GM18868 (cell line): ENCODE data around the gene TEX19.
"Not testable (repeated sequence)": the region's sequence is repeated elsewhere in the genome, so short reads cannot be mapped to it uniquely, and the experiment has no call there.

Experiments
- ATAC-seq: cut with Tn5 transposase; IDR thresholded peaks from one replicate; pipeline ENCODE4 v1.9.1; 2021; ENCODE audit warnings: mild to moderate bottlenecking, moderate library complexity; ENCODE audit not compliant: unreplicated experiment

The TEX19 gene

GRCh38 chr17:82373731-82374625, 14.9 kb downstream of the TEX19 start:
- no peak for ATAC-seq

GRCh38 chr17:82374626-82375331, 15.7 kb downstream of the TEX19 start:
- ATAC-seq: no peak

GRCh38 chr17:82375359-82376041, 16.5 kb downstream of the TEX19 start:
- ATAC-seq: no peak

- no peak for ATAC-seq
Measured at GRCh38 chr17:82376042-82376730, 17.1 kb downstream of the TEX19 start.

DNA sequence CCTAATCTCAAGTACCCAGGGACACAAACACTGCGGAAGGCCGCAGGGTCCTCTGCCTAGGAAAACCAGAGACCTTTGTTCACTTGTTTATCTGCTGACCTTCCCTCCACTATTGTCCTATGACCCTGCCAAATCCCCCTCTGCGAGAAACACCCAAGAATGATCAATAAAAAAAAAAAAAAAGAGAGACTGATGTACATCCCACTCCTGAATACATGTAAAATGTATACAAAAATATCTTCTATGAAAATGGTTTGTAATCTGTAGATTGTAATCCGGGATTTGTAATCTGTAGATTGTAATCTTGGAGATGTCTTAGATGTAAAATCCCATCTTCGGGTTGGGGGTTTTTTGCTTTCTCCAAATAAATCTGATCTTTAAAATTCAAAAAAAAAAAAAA, 18.2 kb downstream of the TEX19 start:
- ATAC-seq: not testable (repeated sequence)

GRCh38 chr17:82377924-82378740, 19.1 kb downstream of the TEX19 start:
- ATAC-seq: no peak

DNA sequence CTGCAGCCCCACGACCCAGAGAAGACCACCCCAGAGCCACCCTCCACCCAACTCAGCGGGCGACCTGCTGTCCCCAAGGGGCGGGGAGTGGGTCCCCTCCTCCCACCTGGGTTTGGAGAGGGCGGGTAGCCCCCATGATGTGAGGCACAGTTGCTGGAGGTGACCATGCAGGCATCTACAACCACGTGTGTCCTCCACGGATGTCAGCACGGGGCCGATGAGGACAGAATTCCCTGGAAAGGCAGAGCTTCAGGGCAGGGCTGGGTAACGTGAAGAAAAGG, 19.6 kb downstream of the TEX19 start:
- ATAC-seq: no peak

DNA sequence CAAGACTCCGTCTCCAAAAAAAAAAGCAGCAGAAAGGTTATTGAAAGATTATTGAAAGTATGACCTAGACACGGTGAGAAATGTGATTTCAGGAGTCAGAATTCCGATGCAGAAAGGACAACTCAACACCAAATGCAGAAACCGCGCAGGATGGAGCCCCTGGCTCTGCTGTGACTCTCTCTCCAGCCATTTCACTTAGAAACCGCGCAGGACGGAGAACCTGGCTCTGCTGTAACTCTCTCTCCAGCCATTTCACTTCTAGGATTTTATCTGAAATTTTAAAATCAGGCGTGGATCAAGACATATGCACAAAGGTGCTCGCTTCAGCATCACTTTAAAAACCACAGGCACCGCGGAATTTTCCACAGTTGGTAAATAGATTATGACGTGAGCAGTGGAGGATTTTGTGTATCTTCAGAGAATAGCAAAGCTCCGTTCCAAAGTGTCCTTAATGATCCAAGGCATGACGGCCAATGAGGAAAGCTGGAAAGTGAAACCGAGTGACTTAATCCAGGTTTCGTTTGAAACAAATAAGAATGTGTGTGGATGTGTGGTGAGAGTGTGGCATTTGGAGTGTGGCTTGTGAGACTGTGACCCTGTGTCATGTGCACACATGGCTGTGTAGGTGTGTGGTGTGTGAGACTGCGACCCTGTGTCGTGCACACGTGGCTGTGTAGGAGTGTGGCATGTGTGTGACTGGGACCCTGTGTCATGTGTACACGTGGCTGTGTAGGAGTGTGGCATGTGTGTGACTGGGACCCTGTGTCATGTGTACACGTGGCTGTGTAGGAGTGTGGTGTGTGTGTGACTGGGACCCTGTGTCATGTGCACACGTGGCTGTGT, 22.0 kb downstream of the TEX19 start:
- ATAC-seq: no peak

DNA sequence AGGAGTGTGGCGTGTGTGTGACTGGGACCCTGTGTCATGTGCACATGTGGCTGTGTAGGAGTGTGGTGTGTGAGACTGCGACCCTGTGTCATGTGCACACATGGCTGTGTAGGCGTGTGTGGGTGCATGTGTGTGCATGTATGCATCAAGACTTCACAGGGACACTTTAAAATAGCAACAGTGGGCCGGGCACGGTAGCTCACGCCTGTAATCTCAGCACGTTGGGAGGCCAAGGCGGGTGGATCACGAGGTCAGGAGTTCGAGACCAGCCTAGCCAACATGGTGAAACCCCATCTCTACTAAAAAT, 22.6 kb downstream of the TEX19 start:
- ATAC-seq: not testable (repeated sequence)

DNA sequence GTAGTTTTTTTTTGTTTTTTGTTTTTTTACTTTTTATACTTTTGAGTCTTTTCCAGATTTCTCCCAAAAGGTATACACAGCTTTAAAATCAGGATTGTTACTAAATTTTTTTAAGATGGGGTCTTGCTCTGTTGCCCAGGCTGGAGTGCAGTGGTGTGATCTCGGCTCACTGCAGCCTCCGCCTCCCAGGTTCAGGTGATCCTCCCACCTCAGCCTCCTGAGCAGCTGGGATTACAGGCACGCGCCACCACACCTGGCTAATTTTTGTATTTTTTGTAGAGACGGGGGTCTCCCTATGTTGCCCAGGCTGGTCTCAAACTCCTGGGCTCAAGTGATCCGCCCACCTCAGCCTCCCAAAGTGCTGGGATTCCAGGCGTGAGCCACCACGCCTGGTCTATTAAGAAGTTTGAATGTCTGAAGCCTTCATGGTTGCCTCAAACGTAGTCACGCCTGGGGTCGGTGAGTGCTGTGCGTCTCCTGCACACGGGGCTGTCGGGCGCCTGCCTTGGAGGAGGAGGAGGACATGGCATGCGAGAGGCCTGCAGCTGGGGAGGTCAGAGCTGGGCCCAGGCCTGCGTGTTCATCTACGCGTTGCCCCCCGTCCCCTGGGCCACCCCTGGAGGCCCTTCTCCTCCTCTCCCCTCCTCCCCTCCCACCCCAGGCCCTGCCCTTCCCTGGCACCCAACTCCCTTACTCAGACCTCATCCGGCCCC, 23.3 kb downstream of the TEX19 start:
- ATAC-seq: not testable (repeated sequence)

GRCh38 chr17:82382933-82383255, 23.8 kb downstream of the TEX19 start:
- no peak for ATAC-seq

- no peak for ATAC-seq
Measured at GRCh38 chr17:82383411-82383810, 24.4 kb downstream of the TEX19 start.

DNA sequence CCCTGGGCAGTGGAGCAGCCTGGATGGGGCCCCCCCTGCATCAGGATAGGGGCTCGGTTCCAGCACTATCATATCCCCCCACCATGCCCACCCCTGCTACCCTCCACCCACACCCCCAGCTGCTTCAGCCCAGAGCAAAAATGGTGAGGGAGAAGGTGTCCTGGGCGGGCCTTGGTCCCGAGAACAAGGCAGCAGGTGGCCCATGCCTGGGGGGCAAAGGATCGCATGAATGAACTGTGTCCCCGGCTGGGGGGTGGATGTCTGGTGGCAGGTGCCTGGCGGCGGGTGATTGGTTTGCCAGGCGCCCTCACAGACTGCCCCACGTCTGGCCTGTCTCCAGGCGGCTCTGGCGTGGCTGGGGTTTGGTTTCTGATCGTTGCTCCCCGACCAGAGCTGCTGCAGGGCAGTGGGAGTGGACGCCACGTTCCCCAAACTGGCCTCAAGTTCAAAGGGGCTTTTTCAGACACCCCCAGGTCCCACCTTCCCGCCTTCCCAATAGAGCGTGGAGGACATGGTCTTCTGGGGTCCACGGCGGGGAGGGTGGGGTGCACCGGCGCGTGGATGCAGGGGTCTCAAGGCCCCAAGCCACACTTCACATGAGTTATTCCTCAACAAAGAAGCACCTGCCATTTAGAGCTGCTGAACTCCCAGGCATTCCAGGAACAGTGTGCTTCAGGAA, 25.1 kb downstream of the TEX19 start:
- ATAC-seq: no peak

DNA sequence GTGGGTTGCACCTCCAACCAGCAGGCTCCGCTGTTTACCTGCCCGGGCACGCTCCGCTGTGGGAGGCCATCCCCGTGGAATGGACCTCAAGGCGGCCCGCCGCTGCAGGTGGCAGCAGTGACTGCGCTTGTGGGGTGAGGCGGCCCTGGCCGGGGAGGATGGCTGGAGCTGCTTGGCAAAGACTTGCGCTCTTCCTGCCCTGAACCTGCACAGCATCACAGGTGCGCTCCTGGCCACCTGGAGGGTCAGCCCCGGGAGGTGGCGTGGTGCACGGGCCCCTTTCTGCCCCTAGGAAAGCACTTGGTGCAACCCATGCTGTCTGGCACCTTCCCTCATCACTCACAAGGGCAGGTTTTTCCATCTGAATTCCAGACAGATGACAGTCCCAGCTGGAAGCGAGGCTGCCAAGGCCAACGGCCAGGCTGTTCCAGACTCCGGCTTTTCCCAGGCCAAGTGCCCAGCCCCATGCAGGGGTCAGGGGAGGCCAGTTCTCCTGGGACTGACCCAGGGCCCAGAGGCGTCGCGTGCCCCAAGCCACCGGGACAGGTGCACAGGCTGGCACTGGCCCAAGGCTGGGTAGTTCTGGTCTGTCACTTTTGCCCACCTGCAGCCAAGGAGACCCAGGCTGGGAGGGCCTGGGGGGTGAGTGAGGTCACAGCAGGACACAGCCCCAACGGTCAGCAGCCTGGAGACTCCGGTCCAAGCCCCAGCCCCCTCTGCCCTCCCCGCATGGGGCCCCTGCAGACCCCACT, 25.9 kb downstream of the TEX19 start:
- ATAC-seq: no peak

- ATAC-seq: no peak
Measured at GRCh38 chr17:82385559-82386254, 26.7 kb downstream of the TEX19 start.

- ATAC-seq: no peak
Measured at GRCh38 chr17:82386255-82386831, 27.3 kb downstream of the TEX19 start.
